T-helper 2 cell treated with Interferon-gamma antibody and Interleukin-4, amounts not matched to agents 5 μg/mL and 100 μg/mL, for 36 hours (primary cell): ENCODE results near the gene SUMO1.
"Not testable (repeated sequence)": the region's sequence is repeated elsewhere in the genome, so short reads cannot be mapped to it uniquely, and the experiment has no call there.

ENCODE experiments used
- DNase-seq: peaks from one replicate; pipeline ENCODE4 v3.0.0; 2021; ENCODE audit warnings: low spot score
- H3K27ac Mint-ChIP-seq: one replicate; pipeline ENCODE4 v1.8.0; 2021; ENCODE audit warnings: mild to moderate bottlenecking, mixed read lengths
- H3K27me3 Mint-ChIP-seq: one replicate; pipeline ENCODE4 v1.8.0; 2021; ENCODE audit warnings: low read depth, mixed read lengths
- H3K36me3 Mint-ChIP-seq: one replicate; pipeline ENCODE4 v1.8.0; 2021; ENCODE audit warnings: low read depth, mixed read lengths
- H3K4me1 Mint-ChIP-seq: one replicate; pipeline ENCODE4 v1.8.0; 2021; ENCODE audit warnings: low read depth, mixed read lengths
- H3K4me3 Mint-ChIP-seq: one replicate; pipeline ENCODE4 v1.8.0; 2022; ENCODE audit warnings: mild to moderate bottlenecking, moderate library complexity, mixed read lengths
- H3K9me3 Mint-ChIP-seq: one replicate; pipeline ENCODE4 v1.8.0; 2021; ENCODE audit warnings: mixed read lengths

SUMO1 gene

GRCh38 chr2:202238234-202239197 is at the start of gene SUMO1:
TSS of gene SUMO1 (minus strand) at chr2:202238597. CDS start at chr2:202238451, 146 bp downstream.
- H3K27me3 Mint-ChIP-seq = no peaks in the 10 kb centered on the region
- peak within 1 kb of the TSS; percentile 96 for H3K4me3 Mint-ChIP-seq
- no peaks in the 10 kb centered on the region for H3K36me3 Mint-ChIP-seq
- peak within 1 kb of the TSS; percentile 91 for H3K27ac Mint-ChIP-seq
- peaks cover 19% of the 10 kb centered on the region for H3K4me1 Mint-ChIP-seq
- DNase-seq = peak; percentile 89
- H3K9me3 Mint-ChIP-seq = no peaks in the 10 kb centered on the region

GRCh38 chr2:202286595-202286994 is 48.2 kb upstream of the SUMO1 start:
- Mint-ChIP-seq H3K4me1 (peaks cover 3% of the 10 kb centered on the region), H3K9me3 (no peaks in the 10 kb centered on the region)

GRCh38 chr2:202278944-202279343 is 40.5 kb upstream of the SUMO1 start:
- peaks cover 39% of the 10 kb centered on the region for H3K36me3 Mint-ChIP-seq
- DNase-seq = no peak
- H3K9me3 Mint-ChIP-seq = no peaks in the 10 kb centered on the region
- peaks cover 19% of the 10 kb centered on the region for H3K4me1 Mint-ChIP-seq
- H3K4me3 Mint-ChIP-seq = no peak overlapping the region
- no peak overlapping the region for H3K27ac Mint-ChIP-seq
- H3K27me3 Mint-ChIP-seq = no peaks in the 10 kb centered on the region

More at GRCh38 chr2:202286595-202286994, 48.2 kb upstream of the SUMO1 start:
- no peak overlapping the region for H3K27ac Mint-ChIP-seq
- no peak overlapping the region for H3K4me3 Mint-ChIP-seq
- peaks cover 55% of the 10 kb centered on the region for H3K36me3 Mint-ChIP-seq
- no peaks in the 10 kb centered on the region for H3K27me3 Mint-ChIP-seq
- no peak for DNase-seq

GRCh38 chr2:202278036-202278760 is 39.8 kb upstream of the SUMO1 start:
- H3K9me3 Mint-ChIP-seq = no peaks in the 10 kb centered on the region
- H3K27ac Mint-ChIP-seq = peak overlapping the region; percentile 80
- H3K27me3 Mint-ChIP-seq = no peaks in the 10 kb centered on the region
- peaks cover 19% of the 10 kb centered on the region for H3K4me1 Mint-ChIP-seq
- peak; percentile 50 for DNase-seq
- H3K4me3 Mint-ChIP-seq = peak overlapping the region; percentile 5
- peaks cover 39% of the 10 kb centered on the region for H3K36me3 Mint-ChIP-seq

- Mint-ChIP-seq H3K27ac (peak overlapping the region; percentile 82), H3K4me1 (peaks cover 24% of the 10 kb centered on the region), H3K4me3 (peak overlapping the region; percentile 51), H3K36me3 (peaks cover 29% of the 10 kb centered on the region)
- not testable (repeated sequence) for H3K27me3 Mint-ChIP-seq, H3K9me3 Mint-ChIP-seq
- peak; percentile 24 for DNase-seq
Observed at GRCh38 chr2:202276078-202276720, 37.8 kb upstream of the SUMO1 start.

- H3K36me3 Mint-ChIP-seq = peaks cover 11% of the 10 kb centered on the region
- peak overlapping the region; percentile 77 for H3K27ac Mint-ChIP-seq
- H3K9me3 Mint-ChIP-seq = no peaks in the 10 kb centered on the region
- H3K4me3 Mint-ChIP-seq = peak overlapping the region; percentile 67
- H3K27me3 Mint-ChIP-seq = no peaks in the 10 kb centered on the region
- H3K4me1 Mint-ChIP-seq = peaks cover 16% of the 10 kb centered on the region
- DNase-seq = no peak
Observed at GRCh38 chr2:202270487-202270886, 32.1 kb upstream of the SUMO1 start.

- Mint-ChIP-seq H3K4me1 (peaks cover 16% of the 10 kb centered on the region), H3K36me3 (peaks cover 7% of the 10 kb centered on the region)
- DNase-seq = no peak
Observed at GRCh38 chr2:202269585-202269984, 31.2 kb upstream of the SUMO1 start.

GRCh38 chr2:202267495-202267894 is 29.1 kb upstream of the SUMO1 start:
- Mint-ChIP-seq H3K27ac (no peak overlapping the region), H3K36me3 (peaks cover 7% of the 10 kb centered on the region), H3K4me3 (no peak overlapping the region), H3K9me3 (no peaks in the 10 kb centered on the region), H3K4me1 (peaks cover 14% of the 10 kb centered on the region), H3K27me3 (no peaks in the 10 kb centered on the region)
- no peak for DNase-seq

More at GRCh38 chr2:202269585-202269984, 31.2 kb upstream of the SUMO1 start:
- H3K27ac Mint-ChIP-seq = peak overlapping the region; percentile 77
- no peaks in the 10 kb centered on the region for H3K27me3 Mint-ChIP-seq
- peak overlapping the region; percentile 67 for H3K4me3 Mint-ChIP-seq
- H3K9me3 Mint-ChIP-seq = no peaks in the 10 kb centered on the region

GRCh38 chr2:202265467-202266277 is 27.3 kb upstream of the SUMO1 start, which contains the start of gene NOP58:
TSS of gene NOP58 (plus strand) at chr2:202265763. CDS start at chr2:202265942, 179 bp downstream.
- H3K27me3 Mint-ChIP-seq = no peaks in the 10 kb centered on the region
- H3K4me3 Mint-ChIP-seq = peak within 1 kb of the TSS; percentile 59
- DNase-seq = peak; percentile 92
- H3K9me3 Mint-ChIP-seq = no peaks in the 10 kb centered on the region
- peak within 1 kb of the TSS; percentile 80 for H3K27ac Mint-ChIP-seq
- peaks cover 11% of the 10 kb centered on the region for H3K4me1 Mint-ChIP-seq
- H3K36me3 Mint-ChIP-seq = peaks cover 7% of the 10 kb centered on the region

- no peaks in the 10 kb centered on the region for H3K9me3 Mint-ChIP-seq
- no peak for DNase-seq
- peaks cover 3% of the 10 kb centered on the region for H3K4me1 Mint-ChIP-seq
- no peaks in the 10 kb centered on the region for H3K27me3 Mint-ChIP-seq
- H3K27ac Mint-ChIP-seq = no peak overlapping the region
- no peaks in the 10 kb centered on the region for H3K36me3 Mint-ChIP-seq
- H3K4me3 Mint-ChIP-seq = no peak overlapping the region
Observed at GRCh38 chr2:202261531-202261930, 23.1 kb upstream of the SUMO1 start.

GRCh38 chr2:202251494-202251893 is 13.1 kb upstream of the SUMO1 start:
- DNase-seq = no peak
- H3K36me3 Mint-ChIP-seq = no peaks in the 10 kb centered on the region
- no peak overlapping the region for H3K27ac Mint-ChIP-seq
- H3K9me3 Mint-ChIP-seq = no peaks in the 10 kb centered on the region
- no peak overlapping the region for H3K4me3 Mint-ChIP-seq
- peaks cover 5% of the 10 kb centered on the region for H3K27me3 Mint-ChIP-seq
- H3K4me1 Mint-ChIP-seq = peaks cover 3% of the 10 kb centered on the region

GRCh38 chr2:202249521-202250253 is 11.3 kb upstream of the SUMO1 start:
- Mint-ChIP-seq H3K27ac (no peak overlapping the region), H3K36me3 (no peaks in the 10 kb centered on the region), H3K27me3 (peaks cover 7% of the 10 kb centered on the region), H3K9me3 (no peaks in the 10 kb centered on the region), H3K4me1 (peaks cover 3% of the 10 kb centered on the region), H3K4me3 (no peak overlapping the region)
- no peak for DNase-seq
